ENCODE measurements around the gene MUS81.

DNA sequence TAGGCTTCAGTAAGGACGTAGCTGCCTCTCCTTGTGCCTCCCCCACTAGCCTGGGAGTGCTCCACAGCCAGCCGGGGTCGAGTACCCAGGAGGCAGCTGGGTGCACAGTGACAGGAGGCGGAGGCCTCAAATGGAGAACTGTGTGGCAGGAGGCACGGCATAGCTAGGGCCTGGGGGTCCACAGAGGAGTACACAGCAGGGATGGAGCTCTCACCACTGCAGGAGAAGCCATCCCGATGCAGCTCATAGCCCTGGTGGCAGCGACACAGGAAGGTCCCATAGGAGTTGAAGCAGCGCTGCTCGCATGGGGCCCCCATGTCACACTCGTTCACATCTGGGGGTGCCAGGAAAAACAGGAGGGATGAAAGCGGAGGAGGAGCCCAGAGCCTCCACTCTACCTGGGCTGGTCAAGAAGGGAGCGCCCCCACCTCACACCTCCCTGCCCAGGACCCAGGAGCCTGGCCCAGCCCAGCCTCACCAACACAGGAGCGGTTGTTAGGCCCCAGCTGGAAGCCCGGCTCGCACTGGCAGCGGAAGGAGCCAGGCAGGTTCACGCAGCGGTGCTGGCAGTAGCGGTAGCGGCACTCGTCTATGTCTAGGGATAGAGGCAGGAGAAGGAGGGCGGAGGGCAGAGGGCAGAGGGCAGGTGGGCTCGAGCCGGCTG is 9.5 kb downstream of the MUS81 start:
- TF ChIP-seq GATA2 (IDR thresholded peaks at IDR 0.05; ENCODE audit: low read depth, low read length) (no peak), GATA3 (IDR thresholded peaks at IDR 0.05; ENCODE audit: low read depth, low read length) (no peak)

Measured in SH-SY5Y (cell line).